HepG2 (cell line): ENCODE measurements around the gene TNFSF12. TPM values are rescaled to one million over a fixed set of nuclear protein-coding genes. Genes with fewer than 3 reads are reported as not detected.

ENCODE experiments used
- ARID2 ChIP-seq: sonication (generic); formaldehyde crosslinking; IDR thresholded peaks from 2 replicates; pipeline ENCODE4 v1.8.1; 2022; ENCODE audit warnings: mild to moderate bottlenecking, missing genetic modification reagents, borderline replicate concordance
- CAMTA2 ChIP-seq: sonication (generic); formaldehyde crosslinking; IDR thresholded peaks from 2 replicates; pipeline ENCODE4 v1.4.0; 2020; ENCODE audit warnings: mild to moderate bottlenecking, missing genetic modification reagents, borderline replicate concordance
- CCAR2 ChIP-seq: fragments of 200-400 bp; formaldehyde crosslinking; optimal IDR thresholded peaks from 2 replicates; pipeline ENCODE3; 2018; ENCODE audit warnings: low read depth, mild to moderate bottlenecking, low read length, moderate library complexity
- HOXD1 ChIP-seq: sonication (generic); formaldehyde crosslinking; IDR thresholded peaks from 2 replicates; pipeline ENCODE4 v1.5.0; 2020; ENCODE audit warnings: missing genetic modification reagents
- IKZF4 ChIP-seq: sonication (generic); formaldehyde crosslinking; IDR thresholded peaks from 2 replicates; pipeline ENCODE4 v1.5.1; 2020; ENCODE audit warnings: borderline replicate concordance, mild to moderate bottlenecking, low read depth, missing genetic modification reagents; ENCODE audit errors: not compliant biosample characterization
- MEF2D ChIP-seq: sonication (generic); formaldehyde crosslinking; IDR thresholded peaks from 2 replicates; pipeline ENCODE4 v1.5.1; 2020; ENCODE audit warnings: mild to moderate bottlenecking, missing genetic modification reagents
- REPIN1 ChIP-seq: sonication (generic); formaldehyde crosslinking; IDR thresholded peaks from 2 replicates; pipeline ENCODE4 v1.8.0; 2022; ENCODE audit warnings: missing genetic modification reagents, low read depth, mild to moderate bottlenecking, borderline replicate concordance
- SAP130 ChIP-seq: IDR thresholded peaks from 2 replicates; pipeline ENCODE4 v1.6.1; 2016; ENCODE audit warnings: low read depth
- TEAD3 ChIP-seq: optimal IDR thresholded peaks from 2 replicates; pipeline ENCODE3; 2016; ENCODE audit warnings: borderline replicate concordance
- YEATS2 ChIP-seq: sonication (generic); formaldehyde crosslinking; IDR thresholded peaks from 2 replicates; pipeline ENCODE4 v1.4.0; 2020; ENCODE audit warnings: missing genetic modification reagents, borderline replicate concordance
- ZBTB21 ChIP-seq: sonication (generic); formaldehyde crosslinking; IDR thresholded peaks from 2 replicates; pipeline ENCODE4 v1.4.0; 2020; ENCODE audit warnings: missing genetic modification reagents
- ZEB1 ChIP-seq: IDR thresholded peaks from 2 replicates; pipeline ENCODE4 v1.6.1; 2012; ENCODE audit warnings: mild to moderate bottlenecking, low read depth, inconsistent platforms; ENCODE audit not compliant: insufficient replicate concordance
- ZFP36L2 ChIP-seq: sonication (generic); formaldehyde crosslinking; IDR thresholded peaks from 2 replicates; pipeline ENCODE4 v1.4.0; 2020; ENCODE audit warnings: missing genetic modification reagents
- ZKSCAN8 ChIP-seq: IDR thresholded peaks from 2 replicates; pipeline ENCODE4 v1.6.1; 2016; ENCODE audit warnings: borderline replicate concordance, missing genetic modification reagents, missing compliant biosample characterization
- ZNF10 ChIP-seq: sonication (generic); formaldehyde crosslinking; IDR thresholded peaks from 2 replicates; pipeline ENCODE4 v1.4.0; 2020; ENCODE audit warnings: mild to moderate bottlenecking, low read depth, missing genetic modification reagents, borderline replicate concordance
- ZNF143 ChIP-seq: sonication (generic); formaldehyde crosslinking; IDR thresholded peaks from 2 replicates; pipeline ENCODE4 v1.4.0; 2020; ENCODE audit warnings: missing genetic modification reagents
- ZNF20 ChIP-seq: sonication (generic); formaldehyde crosslinking; IDR thresholded peaks from 2 replicates; pipeline ENCODE4 v1.4.0; 2020; ENCODE audit warnings: mild to moderate bottlenecking, moderate library complexity, missing genetic modification reagents
- ZNF230 ChIP-seq: sonication (generic); formaldehyde crosslinking; IDR thresholded peaks from 2 replicates; pipeline ENCODE4 v1.4.0; 2020; ENCODE audit warnings: mild to moderate bottlenecking, missing genetic modification reagents
- ZNF234 ChIP-seq: sonication (generic); formaldehyde crosslinking; conservative IDR thresholded peaks from 2 replicates; pipeline ENCODE4 v1.5.1; 2020; ENCODE audit warnings: mild to moderate bottlenecking, missing genetic modification reagents
- ZNF235 ChIP-seq: sonication (generic); formaldehyde crosslinking; IDR thresholded peaks from 2 replicates; pipeline ENCODE4 v1.8.1; 2023; ENCODE audit warnings: mild to moderate bottlenecking, missing genetic modification reagents, borderline replicate concordance
- ZNF549 ChIP-seq: sonication (generic); formaldehyde crosslinking; IDR thresholded peaks from 2 replicates; pipeline ENCODE4 v1.5.0; 2020; ENCODE audit warnings: missing genetic modification reagents
- ZNF782 ChIP-seq: sonication (generic); formaldehyde crosslinking; IDR thresholded peaks from 2 replicates; pipeline ENCODE4 v1.4.0; 2020; ENCODE audit warnings: missing genetic modification reagents, mild to moderate bottlenecking, borderline replicate concordance
- ZSCAN20 ChIP-seq: sonication (generic); formaldehyde crosslinking; IDR thresholded peaks from 2 replicates; pipeline ENCODE4 v1.4.0; 2020; ENCODE audit warnings: missing genetic modification reagents, mild to moderate bottlenecking, borderline replicate concordance
- polyA plus RNA-seq, 8 experiments: library from polyadenylated mRNA; depleted of rRNA in 3 of 8; stranded (reverse) in 7 of 8; unstranded in 1 of 8; fragments of >200 nt; fragmentation: Illumina TruSeq in 4 of 8; extraction: Trizol in 4 of 8; gene quantifications; 2 replicates each; pipeline versions ENCODE4 v1.2.1 to v1.2.3, GENCODE V29; 2011 to 2016; ENCODE audit warnings: low read depth in 4 of 8, missing spikeins in 1 of 8, mixed read lengths in 1 of 8; ENCODE audit not compliant: insufficient read depth in 1 of 8
- total RNA-seq, 5 experiments: library from RNA; depleted of rRNA; stranded (reverse); fragments of >200 nt; fragmentation: Illumina TruSeq; extraction: Trizol; gene quantifications; 2 replicates each; pipeline ENCODE4 v1.2.3, GENCODE V29; 2016; ENCODE audit warnings: low read depth in 1 of 5
- TF ChIP-seq, protein P1 (sequence below): sonication (generic); formaldehyde crosslinking; IDR thresholded peaks from 2 replicates; pipeline ENCODE4 v1.4.0; 2020; ENCODE audit warnings: low read depth, mild to moderate bottlenecking, missing genetic modification reagents
- TF ChIP-seq, protein P2 (sequence below): sonication (generic); formaldehyde crosslinking; IDR thresholded peaks from 2 replicates; pipeline ENCODE4 v1.9.0; 2021; ENCODE audit warnings: missing genetic modification reagents, mild to moderate bottlenecking, borderline replicate concordance
- TF ChIP-seq, protein P3 (sequence below): sonication (generic); formaldehyde crosslinking; IDR thresholded peaks from 2 replicates; pipeline ENCODE4 v1.8.1; 2023; ENCODE audit warnings: mild to moderate bottlenecking, missing genetic modification reagents, borderline replicate concordance
- TF ChIP-seq, protein P4 (sequence below): sonication (generic); formaldehyde crosslinking; IDR thresholded peaks from 2 replicates; pipeline ENCODE4 v1.4.0; 2020; ENCODE audit warnings: missing genetic modification reagents

The TNFSF12 gene
- total and polyA plus RNA-seq, 2 of the 13 experiments (the other 11 are each of a cell fraction or from before 2014, with no cell fraction given): 0.93 to 7.2 TPM

DNA sequence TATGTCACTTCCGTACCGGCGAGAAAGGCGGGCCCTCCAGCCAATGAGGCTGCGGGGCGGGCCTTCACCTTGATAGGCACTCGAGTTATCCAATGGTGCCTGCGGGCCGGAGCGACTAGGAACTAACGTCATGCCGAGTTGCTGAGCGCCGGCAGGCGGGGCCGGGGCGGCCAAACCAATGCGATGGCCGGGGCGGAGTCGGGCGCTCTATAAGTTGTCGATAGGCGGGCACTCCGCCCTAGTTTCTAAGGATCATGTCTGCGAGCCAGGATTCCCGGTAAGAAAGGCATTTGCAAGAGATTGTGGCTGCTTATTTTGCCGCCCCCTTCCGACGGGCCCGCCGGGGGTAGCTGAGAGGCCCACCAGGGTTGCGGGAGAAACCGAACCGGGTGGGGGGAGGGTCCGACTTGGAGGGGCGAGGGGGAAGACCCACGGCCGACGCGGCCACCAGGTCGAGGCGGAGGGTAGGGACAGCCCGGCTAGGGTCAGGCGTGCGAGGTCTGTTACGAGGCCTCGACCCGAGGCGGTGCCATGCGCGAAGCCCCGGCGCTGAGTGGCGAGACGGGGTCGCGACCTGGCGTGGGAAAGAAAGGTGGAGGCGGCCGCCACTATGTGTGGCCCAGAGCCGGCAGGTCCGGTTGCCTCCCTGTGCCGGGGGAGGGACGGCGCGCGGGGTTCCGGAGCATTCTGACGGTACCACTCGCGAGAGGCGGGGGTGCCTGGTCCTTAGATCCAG, 23.9 kb downstream of the TNFSF12 start (continued):
- TF ChIP-seq, protein P1, sequence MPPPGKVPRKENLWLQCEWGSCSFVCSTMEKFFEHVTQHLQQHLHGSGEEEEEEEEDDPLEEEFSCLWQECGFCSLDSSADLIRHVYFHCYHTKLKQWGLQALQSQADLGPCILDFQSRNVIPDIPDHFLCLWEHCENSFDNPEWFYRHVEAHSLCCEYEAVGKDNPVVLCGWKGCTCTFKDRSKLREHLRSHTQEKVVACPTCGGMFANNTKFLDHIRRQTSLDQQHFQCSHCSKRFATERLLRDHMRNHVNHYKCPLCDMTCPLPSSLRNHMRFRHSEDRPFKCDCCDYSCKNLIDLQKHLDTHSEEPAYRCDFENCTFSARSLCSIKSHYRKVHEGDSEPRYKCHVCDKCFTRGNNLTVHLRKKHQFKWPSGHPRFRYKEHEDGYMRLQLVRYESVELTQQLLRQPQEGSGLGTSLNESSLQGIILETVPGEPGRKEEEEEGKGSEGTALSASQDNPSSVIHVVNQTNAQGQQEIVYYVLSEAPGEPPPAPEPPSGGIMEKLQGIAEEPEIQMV: 0 out of 2 replicates have a peak, but pooled peaks have one; percentile 11
- no peak for TF ChIP-seq ZKSCAN8 (CRISPR knock-in tag)
- no peak for TF ChIP-seq ARID2 (CRISPR knock-in tag)
- peak; percentile 6; the same call in 1 of the 2 replicates for TF ChIP-seq ZBTB21 (CRISPR knock-in tag)
- peak; percentile 9; the same call in 1 of the 2 replicates for TF ChIP-seq ZNF235
- 0 out of 2 replicates have a peak, but pooled peaks have one; percentile 75 for TF ChIP-seq ZNF230
- no peak for TF ChIP-seq ZNF549 (CRISPR knock-in tag)
- TF ChIP-seq ZFP36L2 (CRISPR knock-in tag): no peak
- TF ChIP-seq YEATS2 (CRISPR knock-in tag): no peak; the same call in 1 of the 2 replicates
- TF ChIP-seq CAMTA2 (CRISPR knock-in tag): peak; percentile 75; the same call in 1 of the 2 replicates
- TF ChIP-seq ZNF143 (CRISPR knock-in tag): no peak
- peak; percentile 67; the same call in 1 of the 2 replicates for TF ChIP-seq ZNF782 (CRISPR knock-in tag)
- TF ChIP-seq ZNF10 (CRISPR knock-in tag): no peak
- no peak for TF ChIP-seq ZNF20 (CRISPR knock-in tag)
- no peak; the same call in none of the 2 replicates for TF ChIP-seq REPIN1 (CRISPR knock-in tag)
- 0 out of 2 replicates have a peak, but pooled peaks have one; percentile 55 for TF ChIP-seq HOXD1 (CRISPR knock-in tag)
- no peak for TF ChIP-seq TEAD3
- TF ChIP-seq IKZF4 (CRISPR knock-in tag): no peak
- no peak for TF ChIP-seq ZEB1
- TF ChIP-seq ZNF234 (CRISPR knock-in tag): no peak
- TF ChIP-seq, protein P2, sequence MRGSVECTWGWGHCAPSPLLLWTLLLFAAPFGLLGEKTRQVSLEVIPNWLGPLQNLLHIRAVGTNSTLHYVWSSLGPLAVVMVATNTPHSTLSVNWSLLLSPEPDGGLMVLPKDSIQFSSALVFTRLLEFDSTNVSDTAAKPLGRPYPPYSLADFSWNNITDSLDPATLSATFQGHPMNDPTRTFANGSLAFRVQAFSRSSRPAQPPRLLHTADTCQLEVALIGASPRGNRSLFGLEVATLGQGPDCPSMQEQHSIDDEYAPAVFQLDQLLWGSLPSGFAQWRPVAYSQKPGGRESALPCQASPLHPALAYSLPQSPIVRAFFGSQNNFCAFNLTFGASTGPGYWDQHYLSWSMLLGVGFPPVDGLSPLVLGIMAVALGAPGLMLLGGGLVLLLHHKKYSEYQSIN: no peak
- no peak for TF ChIP-seq CCAR2
- TF ChIP-seq MEF2D: no peak; the same call in 1 of the 2 replicates
- peak; percentile 48 for TF ChIP-seq SAP130 (CRISPR knock-in tag)
- TF ChIP-seq, protein P3, sequence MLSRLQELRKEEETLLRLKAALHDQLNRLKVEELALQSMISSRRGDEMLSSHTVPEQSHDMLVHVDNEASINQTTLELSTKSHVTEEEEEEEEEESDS (CRISPR knock-in tag): peak; percentile 22; the same call in 1 of the 2 replicates
- TF ChIP-seq ZSCAN20: no peak
- TF ChIP-seq, protein P4, sequence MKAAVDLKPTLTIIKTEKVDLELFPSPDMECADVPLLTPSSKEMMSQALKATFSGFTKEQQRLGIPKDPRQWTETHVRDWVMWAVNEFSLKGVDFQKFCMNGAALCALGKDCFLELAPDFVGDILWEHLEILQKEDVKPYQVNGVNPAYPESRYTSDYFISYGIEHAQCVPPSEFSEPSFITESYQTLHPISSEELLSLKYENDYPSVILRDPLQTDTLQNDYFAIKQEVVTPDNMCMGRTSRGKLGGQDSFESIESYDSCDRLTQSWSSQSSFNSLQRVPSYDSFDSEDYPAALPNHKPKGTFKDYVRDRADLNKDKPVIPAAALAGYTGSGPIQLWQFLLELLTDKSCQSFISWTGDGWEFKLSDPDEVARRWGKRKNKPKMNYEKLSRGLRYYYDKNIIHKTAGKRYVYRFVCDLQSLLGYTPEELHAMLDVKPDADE (CRISPR knock-in tag): peak; percentile 12; the same call in 1 of the 2 replicates
